GM10266 (cell line): Measurements from ENCODE around the gene ZBTB7C.

Experiments
- DNase-seq: peaks from one replicate; pipeline ENCODE4 v3.0.0; 2012; ENCODE audit errors: extremely low spot score
- CTCF ChIP-seq: IDR thresholded peaks from 2 replicates; pipeline ENCODE4 v1.5.1; 2012; ENCODE audit warnings: mild to moderate bottlenecking, low read depth; ENCODE audit not compliant: control insufficient read depth, insufficient read depth; ENCODE audit errors: missing control alignments

ZBTB7C gene

GRCh38 chr18:48166336-48166875, 242.8 kb downstream of the ZBTB7C start:
- TF ChIP-seq CTCF, result no peak
- DNase-seq, result no peak

- no peak for TF ChIP-seq CTCF
These were observed 243.9 kb downstream of the ZBTB7C start for GRCh38 chr18:48165111-48165866.

GRCh38 chr18:48164701-48165100, 244.5 kb downstream of the ZBTB7C start:
- DNase-seq, result no peak
- no peak for TF ChIP-seq CTCF

More at GRCh38 chr18:48165111-48165866, 243.9 kb downstream of the ZBTB7C start:
- no peak for DNase-seq

- no peak for TF ChIP-seq CTCF
- DNase-seq, result no peak
These were observed 245.1 kb downstream of the ZBTB7C start for GRCh38 chr18:48164116-48164515.

GRCh38 chr18:48163738-48164115, 245.5 kb downstream of the ZBTB7C start:
- DNase-seq, result no peak
- no peak for TF ChIP-seq CTCF

GRCh38 chr18:48162956-48163737, 246.0 kb downstream of the ZBTB7C start:
- no peak for DNase-seq
- TF ChIP-seq CTCF, result no peak
